Endothelial cell of umbilical vein (primary cell): ENCODE results near the gene FAM174B. TPM values are rescaled to one million over a fixed set of nuclear protein-coding genes. Genes with fewer than 3 reads are reported as not detected.

ENCODE experiments used
- BruUV-seq: library from RNA; stranded (reverse); fragments of 400-500 nt; replicated peaks from 2 replicates; lab custom pipeline; 2021; lab: Mats Ljungman, UMichigan
- CTCF ChIA-PET: fragments of 300-600, 350-600 bp; sonication (Branson Sonifier 250); formaldehyde crosslinking; loops from one replicate; lab custom pipeline; 2021; ENCODE audit warnings: antibody characterized with exemption, inconsistent platforms; lab: Charles Lee
- POLR2A ChIA-PET: fragments of 300-600, 350-600 bp; sonication (Branson Sonifier 250); formaldehyde crosslinking; loops from one replicate; lab custom pipeline; 2021; ENCODE audit warnings: antibody characterized with exemption, inconsistent platforms; lab: Charles Lee
- DNase-seq: peaks from one replicate; pipeline ENCODE4 v3.0.0-alpha.2; 2011; ENCODE audit warnings: low read depth, low spot score
- FAIRE-seq: peaks from 2 replicates; lab custom pipeline; 2011; peaks lifted over from hg19 to GRCh38; lab: Jason Lieb, UNC
- H2AFZ ChIP-seq: 2 replicates; pipeline ENCODE4 v1.6.0; 2012; ENCODE audit warnings: low read depth, low read length, control low read depth, inconsistent platforms
- H3K27ac ChIP-seq: 2 replicates; pipeline ENCODE4 v1.5.1; 2011; ENCODE audit warnings: low read depth, mild to moderate bottlenecking, control low read depth, low read length, moderate library complexity; ENCODE audit not compliant: insufficient read depth
- H3K27me3 ChIP-seq, 2 experiments: 2 replicates each; pipeline versions ENCODE4 v1.6.0 to v1.6.1; 2011; ENCODE audit warnings: low read length in 2 of 2, mixed read lengths in 1 of 2; ENCODE audit not compliant: control insufficient read depth in 2 of 2, insufficient read depth in 2 of 2
- H3K36me3 ChIP-seq, 2 experiments: 2 replicates in 1 of 2; 3 replicates in 1 of 2; pipeline ENCODE4 v1.5.1; 2011; ENCODE audit warnings: low read length in 2 of 2, mild to moderate bottlenecking in 1 of 2, moderate library complexity in 1 of 2; ENCODE audit not compliant: control insufficient read depth in 2 of 2, insufficient read depth in 2 of 2; ENCODE audit errors: extremely low read depth in 1 of 2
- H3K4me1 ChIP-seq: 3 replicates; pipeline ENCODE4 v1.5.1; 2011; ENCODE audit warnings: mild to moderate bottlenecking, low read length; ENCODE audit not compliant: control insufficient read depth, insufficient read depth; ENCODE audit errors: extremely low read depth
- H3K4me2 ChIP-seq: 2 replicates; pipeline ENCODE4 v1.6.1; 2011; ENCODE audit warnings: low read length, control low read depth, mixed read lengths; ENCODE audit not compliant: insufficient read depth
- H3K4me3 ChIP-seq, 3 experiments: fragments of 200-600 bp in 1 of 3; sonication (generic), shearing (Covaris generic) in 1 of 3; replicated peaks in 1 of 3; 2 replicates each; pipeline ENCODE4 v1.5.1; 2011 to 2016; ENCODE audit warnings: control low read depth in 3 of 3, low read length in 3 of 3, mild to moderate bottlenecking in 2 of 3, inconsistent platforms in 1 of 3, low read depth in 1 of 3, moderate library complexity in 1 of 3; ENCODE audit not compliant: insufficient read depth in 1 of 3
- H3K79me2 ChIP-seq: 2 replicates; pipeline ENCODE4 v1.6.0; 2012; ENCODE audit warnings: low read length, inconsistent platforms; ENCODE audit not compliant: control insufficient read depth, insufficient read depth
- H3K9ac ChIP-seq: replicated peaks from 2 replicates; pipeline ENCODE3; 2011; ENCODE audit warnings: low read length, control low read depth; ENCODE audit not compliant: insufficient read depth; ENCODE audit errors: extremely low read depth
- H3K9me1 ChIP-seq: replicated peaks from 3 replicates; pipeline ENCODE4 v1.6.0; 2011; ENCODE audit warnings: mild to moderate bottlenecking, low read length; ENCODE audit not compliant: control insufficient read depth, insufficient read depth; ENCODE audit errors: extremely low read depth
- H3K9me3 ChIP-seq: replicated peaks from 2 replicates; pipeline ENCODE4 v1.5.1; 2012; ENCODE audit warnings: low read length, inconsistent platforms; ENCODE audit not compliant: control insufficient read depth, insufficient read depth
- H4K20me1 ChIP-seq: replicated peaks from 2 replicates; pipeline ENCODE3; 2011; ENCODE audit warnings: mild to moderate bottlenecking, low read length; ENCODE audit not compliant: control insufficient read depth, insufficient read depth; ENCODE audit errors: extremely low read depth
- EZH2 ChIP-seq: IDR thresholded peaks from 2 replicates; pipeline ENCODE4 v1.6.1; 2012; ENCODE audit warnings: borderline replicate concordance, low read depth, mild to moderate bottlenecking, moderate library complexity, low read length, inconsistent platforms; ENCODE audit not compliant: severe bottlenecking
- FOS ChIP-seq: IDR thresholded peaks from 2 replicates; pipeline ENCODE4 v1.6.1; 2011; ENCODE audit warnings: mild to moderate bottlenecking, low read length, moderate library complexity, borderline replicate concordance; ENCODE audit not compliant: insufficient read depth
- GATA2 ChIP-seq: IDR thresholded peaks from 2 replicates; pipeline ENCODE4 v1.7.0; 2011; ENCODE audit warnings: low read depth, mild to moderate bottlenecking, moderate library complexity, mixed read lengths, low read length; ENCODE audit not compliant: insufficient read length, insufficient read depth
- JUN ChIP-seq: IDR thresholded peaks from 2 replicates; pipeline ENCODE4 v1.6.1; 2011; ENCODE audit warnings: borderline replicate concordance, low read depth; ENCODE audit not compliant: insufficient read length, insufficient read depth
- MAX ChIP-seq: IDR thresholded peaks from 2 replicates; pipeline ENCODE4 v1.6.1; 2011; ENCODE audit not compliant: insufficient read depth, insufficient read length
- MYC ChIP-seq: IDR thresholded peaks from one replicate; pipeline ENCODE4 v1.6.1; 2011; ENCODE audit warnings: mild to moderate bottlenecking, low read depth, low read length
- POLR2A ChIP-seq: IDR thresholded peaks from 2 replicates; pipeline ENCODE4 v1.6.1; 2012; ENCODE audit warnings: low read depth, mild to moderate bottlenecking, control low read depth, low read length
- POLR2AphosphoS5 ChIP-seq: IDR thresholded peaks from 2 replicates; pipeline ENCODE4 v1.6.1; 2012; ENCODE audit warnings: low read depth, mild to moderate bottlenecking, control low read depth, low read length, moderate library complexity; ENCODE audit not compliant: insufficient read depth
- dilution Hi-C: fragments of 300-500 bp; cut with MboI; formaldehyde crosslinking; loops from one replicate; pipeline ENCODE4 v1.15.0; 2019; ENCODE audit warnings: low sequenced_read_pairs; ENCODE audit not compliant: extremely low pct_ligation_motif_present
- intact Hi-C: fragments of 100-400 bp; cut with micrococcal nuclease; formaldehyde crosslinking; loops from one replicate; pipeline ENCODE4 v1.10.0; 2022
- polyA plus RNA-seq, 4 experiments: library from polyadenylated mRNA; depleted of rRNA in 3 of 4; stranded (reverse) in 3 of 4; unstranded in 1 of 4; fragments of >200 nt; gene quantifications; 2 replicates each; pipeline versions ENCODE4 v1.2.1 to v1.2.3, GENCODE V29; 2011 to 2012; ENCODE audit warnings: missing spikeins in 1 of 4
- total RNA-seq: library from RNA; stranded (reverse); gene quantifications from 2 replicates; pipeline ENCODE4 v1.2.3, GENCODE V29; 2021
- TF ChIP-seq, protein P1 (sequence below), 2 donors: IDR thresholded peaks; 1 replicate in 1 of 2; 2 replicates in 1 of 2; pipeline ENCODE4 v1.5.1; 2011; ENCODE audit warnings: low read length in 2 of 2, mild to moderate bottlenecking in 2 of 2, moderate library complexity in 2 of 2, control low read depth in 1 of 2, inconsistent platforms in 1 of 2, low read depth in 1 of 2; ENCODE audit not compliant: insufficient read depth in 1 of 2; ENCODE audit errors: extremely low read depth in 1 of 2

The FAM174B gene
- total and polyA plus RNA-seq, 2 donors (not counting 3 experiments of a cell fraction or from before 2014, with no cell fraction given) = 25.9 to 30.2 TPM

- Histone ChIP-seq H3K9me1 (no peaks in the 10 kb centered on the region), H2AFZ (no peak overlapping the region), H4K20me1 (no peaks in the 10 kb centered on the region), H3K4me3 (no peak overlapping the region), H3K27me3 (no peaks in the 10 kb centered on the region), H3K36me3 (peaks cover 0 to 3% of the 10 kb centered on the region in 2 experiments), H3K79me2 (peaks cover 74% of the 10 kb centered on the region), H3K4me1 (peaks cover 8% of the 10 kb centered on the region), H3K9me3 (no peaks in the 10 kb centered on the region), H3K4me2 (no peak overlapping the region), H3K27ac (no peak overlapping the region), H3K9ac (no peak overlapping the region)
- FAIRE-seq (no peak), DNase-seq (no peak)
- no TSS peak for BruUV-seq
- ChIA-PET POLR2A (no interaction called here), CTCF (no interaction called here)
- dilution Hi-C loops (no loop called here), intact Hi-C loops (no loop called here)
- TF ChIP-seq MYC (no peak), POLR2A (no peak), JUN (no peak), EZH2 (no peak), FOS (no peak), MAX (no peak), GATA2 (no peak), POLR2AphosphoS5 (no peak)
- TF ChIP-seq, protein P1, sequence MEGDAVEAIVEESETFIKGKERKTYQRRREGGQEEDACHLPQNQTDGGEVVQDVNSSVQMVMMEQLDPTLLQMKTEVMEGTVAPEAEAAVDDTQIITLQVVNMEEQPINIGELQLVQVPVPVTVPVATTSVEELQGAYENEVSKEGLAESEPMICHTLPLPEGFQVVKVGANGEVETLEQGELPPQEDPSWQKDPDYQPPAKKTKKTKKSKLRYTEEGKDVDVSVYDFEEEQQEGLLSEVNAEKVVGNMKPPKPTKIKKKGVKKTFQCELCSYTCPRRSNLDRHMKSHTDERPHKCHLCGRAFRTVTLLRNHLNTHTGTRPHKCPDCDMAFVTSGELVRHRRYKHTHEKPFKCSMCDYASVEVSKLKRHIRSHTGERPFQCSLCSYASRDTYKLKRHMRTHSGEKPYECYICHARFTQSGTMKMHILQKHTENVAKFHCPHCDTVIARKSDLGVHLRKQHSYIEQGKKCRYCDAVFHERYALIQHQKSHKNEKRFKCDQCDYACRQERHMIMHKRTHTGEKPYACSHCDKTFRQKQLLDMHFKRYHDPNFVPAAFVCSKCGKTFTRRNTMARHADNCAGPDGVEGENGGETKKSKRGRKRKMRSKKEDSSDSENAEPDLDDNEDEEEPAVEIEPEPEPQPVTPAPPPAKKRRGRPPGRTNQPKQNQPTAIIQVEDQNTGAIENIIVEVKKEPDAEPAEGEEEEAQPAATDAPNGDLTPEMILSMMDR (IDR thresholded peaks at IDR 0.05; ENCODE audit: extremely low read depth in 1 of 2, insufficient read depth in 1 of 2, low read depth in 1 of 2, low read length in 2 of 2) = no peak
Measured at GRCh38 chr15:92633418-92633817, 22.2 kb downstream of the FAM174B start.
